Neural crest cell (in vitro differentiated cells): ENCODE data around the gene CCND1. TPM values are rescaled to one million over a fixed set of nuclear protein-coding genes. Genes with fewer than 3 reads are reported as not detected.

Source experiments
- DNase-seq: peaks from one replicate; pipeline ENCODE4 v3.0.0; 2021; ENCODE audit warnings: low read depth, mixed read lengths, low spot score
- H3K27ac Mint-ChIP-seq: one replicate; pipeline ENCODE4 v1.8.0; 2021; ENCODE audit warnings: mild to moderate bottlenecking, mixed read lengths; ENCODE audit not compliant: unreplicated experiment
- H3K27me3 Mint-ChIP-seq: 2 replicates; pipeline ENCODE4 v1.8.0; 2021; ENCODE audit warnings: low read depth, mild to moderate bottlenecking, mixed read lengths
- H3K36me3 Mint-ChIP-seq: 2 replicates; pipeline ENCODE4 v1.8.0; 2021; ENCODE audit warnings: low read depth, mild to moderate bottlenecking, mixed read lengths
- H3K4me1 Mint-ChIP-seq: 2 replicates; pipeline ENCODE4 v1.8.0; 2021; ENCODE audit warnings: mixed read lengths
- H3K4me3 Mint-ChIP-seq: one replicate; pipeline ENCODE4 v1.8.0; 2021; ENCODE audit warnings: mild to moderate bottlenecking, mixed read lengths
- H3K9me3 Mint-ChIP-seq: 2 replicates; pipeline ENCODE4 v1.8.0; 2021; ENCODE audit warnings: mixed read lengths
- total RNA-seq: library from RNA; stranded (reverse); gene quantifications from 2 replicates; pipeline ENCODE4 v1.2.1, GENCODE V29; 2021
- TF ChIP-seq, protein P1 (sequence below): fragments of 200-600 bp; sonication (generic); conservative IDR thresholded peaks from 2 replicates; pipeline ENCODE4 v1.5.0; 2021; ENCODE audit warnings: antibody characterized with exemption, mild to moderate bottlenecking

The CCND1 gene
- total RNA-seq, 1 donor from 2014 or later: 350 TPM

DNA sequence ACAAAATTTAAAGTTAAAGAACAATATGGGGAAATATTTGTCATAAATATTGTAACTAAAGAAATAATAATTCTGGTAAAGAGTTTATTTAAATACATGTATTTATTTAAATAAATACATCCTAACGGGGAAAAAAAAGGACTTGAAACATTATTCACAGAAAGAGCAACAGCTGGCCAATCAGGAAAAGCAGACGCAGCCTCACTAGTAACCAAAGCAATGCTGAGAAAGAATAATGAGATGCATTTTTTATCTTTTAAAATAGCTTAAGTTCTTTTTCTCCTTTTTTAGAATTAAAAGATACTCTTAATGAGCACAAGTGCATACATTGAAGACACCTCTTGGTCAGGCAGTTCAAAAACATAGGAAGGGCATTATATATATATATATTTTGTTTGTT lies 36.8 kb downstream of the CCND1 start:
- TF ChIP-seq, protein P1, sequence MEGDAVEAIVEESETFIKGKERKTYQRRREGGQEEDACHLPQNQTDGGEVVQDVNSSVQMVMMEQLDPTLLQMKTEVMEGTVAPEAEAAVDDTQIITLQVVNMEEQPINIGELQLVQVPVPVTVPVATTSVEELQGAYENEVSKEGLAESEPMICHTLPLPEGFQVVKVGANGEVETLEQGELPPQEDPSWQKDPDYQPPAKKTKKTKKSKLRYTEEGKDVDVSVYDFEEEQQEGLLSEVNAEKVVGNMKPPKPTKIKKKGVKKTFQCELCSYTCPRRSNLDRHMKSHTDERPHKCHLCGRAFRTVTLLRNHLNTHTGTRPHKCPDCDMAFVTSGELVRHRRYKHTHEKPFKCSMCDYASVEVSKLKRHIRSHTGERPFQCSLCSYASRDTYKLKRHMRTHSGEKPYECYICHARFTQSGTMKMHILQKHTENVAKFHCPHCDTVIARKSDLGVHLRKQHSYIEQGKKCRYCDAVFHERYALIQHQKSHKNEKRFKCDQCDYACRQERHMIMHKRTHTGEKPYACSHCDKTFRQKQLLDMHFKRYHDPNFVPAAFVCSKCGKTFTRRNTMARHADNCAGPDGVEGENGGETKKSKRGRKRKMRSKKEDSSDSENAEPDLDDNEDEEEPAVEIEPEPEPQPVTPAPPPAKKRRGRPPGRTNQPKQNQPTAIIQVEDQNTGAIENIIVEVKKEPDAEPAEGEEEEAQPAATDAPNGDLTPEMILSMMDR: no peak
- Mint-ChIP-seq H3K9me3 (no peaks in the 10 kb centered on the region), H3K4me1 (peaks cover 18% of the 10 kb centered on the region), H3K4me3 (no peak overlapping the region), H3K27ac (no peak overlapping the region), H3K27me3 (peaks cover 10% of the 10 kb centered on the region), H3K36me3 (no peaks in the 10 kb centered on the region)
- no peak for DNase-seq

DNA sequence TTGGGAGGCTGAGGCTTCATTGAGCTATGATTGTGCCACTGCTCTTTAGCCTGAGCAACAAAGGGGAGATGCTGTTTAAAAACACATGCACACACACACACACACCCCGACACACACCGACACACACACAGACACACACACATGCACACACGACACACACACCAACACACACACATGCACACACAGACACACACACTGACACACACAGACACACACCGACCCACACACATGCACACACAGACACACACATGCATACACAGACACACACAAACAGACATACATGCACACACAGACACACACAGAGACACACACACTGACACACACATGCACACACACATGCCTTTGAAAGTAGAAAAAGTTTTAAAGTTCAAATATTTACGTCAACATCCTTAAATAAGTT lies 39.7 kb downstream of the CCND1 start:
- DNase-seq: no peak
- H3K27me3 Mint-ChIP-seq: peaks cover 19% of the 10 kb centered on the region
- TF ChIP-seq, protein P1: no peak
- H3K36me3 Mint-ChIP-seq: no peaks in the 10 kb centered on the region
- H3K9me3 Mint-ChIP-seq: no peaks in the 10 kb centered on the region
- no peaks in the 10 kb centered on the region for H3K4me1 Mint-ChIP-seq
- H3K27ac Mint-ChIP-seq: no peak overlapping the region
- no peak overlapping the region for H3K4me3 Mint-ChIP-seq

GRCh38 chr11:69682221-69682620 lies 41.3 kb downstream of the CCND1 start:
- no peaks in the 10 kb centered on the region for H3K36me3 Mint-ChIP-seq
- no peaks in the 10 kb centered on the region for H3K9me3 Mint-ChIP-seq
- H3K27me3 Mint-ChIP-seq: peaks cover 22% of the 10 kb centered on the region
- H3K4me1 Mint-ChIP-seq: no peaks in the 10 kb centered on the region
- TF ChIP-seq, protein P1: no peak
- H3K4me3 Mint-ChIP-seq: no peak overlapping the region
- H3K27ac Mint-ChIP-seq: no peak overlapping the region
- no peak for DNase-seq

GRCh38 chr11:69682681-69683326 lies 41.8 kb downstream of the CCND1 start:
- Mint-ChIP-seq H3K27me3 (peaks cover 24% of the 10 kb centered on the region), H3K27ac (no peak overlapping the region), H3K4me1 (no peaks in the 10 kb centered on the region), H3K9me3 (no peaks in the 10 kb centered on the region), H3K4me3 (no peak overlapping the region), H3K36me3 (no peaks in the 10 kb centered on the region)
- no peak for DNase-seq
- TF ChIP-seq, protein P1: no peak

DNA sequence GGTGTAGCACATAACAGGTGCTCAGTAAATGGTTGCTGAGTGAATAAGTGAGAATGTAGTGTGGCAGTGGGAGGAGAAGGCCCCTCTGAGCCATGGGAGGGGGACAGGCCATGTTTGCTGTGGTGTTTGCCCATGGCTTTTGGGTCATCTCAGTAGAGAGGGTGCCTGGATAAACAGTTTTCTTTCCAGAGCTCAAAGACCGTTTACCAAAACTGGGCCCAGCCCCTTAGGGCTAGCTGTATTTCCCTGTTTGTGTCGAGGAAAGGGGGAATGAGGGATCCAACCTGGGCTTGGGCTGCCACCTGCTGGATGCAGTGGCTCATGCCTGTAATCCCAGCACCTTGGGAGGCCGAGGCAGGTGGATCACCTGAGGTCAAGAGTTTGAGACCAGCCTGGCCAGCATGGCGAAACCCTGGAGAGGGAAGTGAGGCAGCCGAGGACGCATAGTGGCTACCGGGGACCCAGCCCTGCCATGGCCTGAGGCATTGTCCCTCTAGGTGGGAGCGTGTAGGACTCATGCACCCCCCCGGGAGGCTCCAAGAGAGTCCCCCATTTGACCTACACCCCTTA lies 42.9 kb downstream of the CCND1 start:
- Mint-ChIP-seq H3K36me3 (no peaks in the 10 kb centered on the region), H3K4me3 (no peak overlapping the region), H3K9me3 (peaks cover 3% of the 10 kb centered on the region), H3K27me3 (peaks cover 20% of the 10 kb centered on the region), H3K27ac (no peak overlapping the region), H3K4me1 (peaks cover 5% of the 10 kb centered on the region)
- DNase-seq: no peak
- TF ChIP-seq, protein P1: peak; percentile 59
